ENCODE data around the gene KRT7. TPM values are rescaled to one million over a fixed set of nuclear protein-coding genes. Genes with fewer than 3 reads are reported as not detected.
"Not testable (repeated sequence)": the region's sequence is repeated elsewhere in the genome, so short reads cannot be mapped to it uniquely, and the experiment has no call there.

The KRT7 gene
- total and polyA plus RNA-seq, 9 donors: 0.31 to 7.1 (median 1.2) TPM

DNA sequence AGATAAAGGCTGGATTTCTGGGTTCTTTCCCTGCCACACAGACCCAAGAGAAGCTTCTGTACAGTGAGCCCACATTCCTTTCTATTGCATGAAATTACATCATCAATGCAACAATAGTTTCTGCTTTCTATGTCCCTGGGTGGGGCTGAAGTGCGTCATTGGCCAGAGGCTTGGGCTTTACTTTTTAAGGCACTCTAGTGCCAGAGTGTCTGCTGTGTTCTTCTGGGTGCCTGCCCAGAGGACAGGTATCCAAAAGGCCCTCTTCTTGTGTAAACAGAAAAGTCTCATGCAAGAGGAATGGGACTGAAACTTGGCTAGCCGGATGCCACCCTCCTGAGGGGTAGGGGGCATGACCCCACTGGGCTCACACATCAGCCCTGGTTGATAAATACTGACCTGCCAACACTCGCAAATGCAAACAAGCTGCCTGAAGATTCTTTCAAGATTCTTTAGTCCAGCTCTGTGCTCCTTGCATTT is 47.3 kb downstream of the KRT7 start:
- Histone ChIP-seq H3K4me1 (ENCODE audit: control insufficient read depth, insufficient read depth, low read length) (peaks cover 29% of the 10 kb centered on the region), H3K36me3 (ENCODE audit: control insufficient read depth, insufficient read depth, low read length) (no peaks in the 10 kb centered on the region), H3K4me3 (ENCODE audit: low read length) (no peak overlapping the region), H3K9me3 (replicated peaks; ENCODE audit: control insufficient read depth, low read depth, low read length) (no peaks in the 10 kb centered on the region), H3K27ac (ENCODE audit: low read length) (no peak overlapping the region), H3K27me3 (ENCODE audit: control insufficient read depth, insufficient read depth, low read length) (peaks cover 31% of the 10 kb centered on the region)
- 55% methylated on average over 2 of the region's 3 CpGs for WGBS (ENCODE audit: insufficient coverage)
- no peak for DNase-seq

DNA sequence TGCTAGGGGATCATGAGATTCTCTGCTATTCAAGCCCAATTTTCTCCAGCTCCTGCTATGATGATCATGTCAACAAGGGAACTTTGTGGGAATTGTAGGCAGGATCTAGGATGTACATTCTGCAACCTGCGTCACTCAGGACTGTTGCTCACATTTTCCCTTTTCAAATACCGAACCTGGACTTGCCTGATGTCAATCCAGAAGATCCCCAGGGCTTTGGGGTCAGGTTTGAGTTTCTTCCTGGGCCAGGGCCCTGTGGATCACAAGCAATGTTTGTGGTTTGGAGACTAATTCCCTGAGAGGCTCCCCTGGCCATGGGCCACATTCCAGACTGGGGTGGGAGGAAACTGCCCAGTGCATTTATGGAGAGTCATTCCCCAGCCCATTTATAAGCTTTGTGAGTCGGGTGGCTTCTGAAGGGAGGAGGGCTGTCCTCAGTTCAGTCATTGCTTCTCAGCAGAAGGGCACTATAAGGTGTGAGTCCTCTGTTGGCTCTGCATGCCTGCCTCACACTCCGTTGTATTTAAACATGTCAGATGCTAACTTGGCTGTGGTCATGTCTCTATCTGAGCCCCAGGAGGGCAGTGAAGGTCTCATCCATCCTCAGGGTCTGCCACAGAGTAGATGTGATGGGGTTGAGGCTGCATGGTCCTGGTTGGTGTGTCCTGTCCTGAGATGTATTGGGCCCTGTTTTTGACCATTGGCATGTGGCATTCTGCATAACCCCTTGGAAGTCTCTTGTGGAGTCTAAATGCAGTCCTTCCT is 47.9 kb downstream of the KRT7 start:
- Histone ChIP-seq H3K9me3 (replicated peaks; ENCODE audit: control insufficient read depth, low read depth, low read length) (no peaks in the 10 kb centered on the region), H3K27ac (ENCODE audit: low read length) (no peak overlapping the region), H3K36me3 (ENCODE audit: control insufficient read depth, insufficient read depth, low read length) (no peaks in the 10 kb centered on the region), H3K4me3 (ENCODE audit: low read length) (no peak overlapping the region), H3K27me3 (ENCODE audit: control insufficient read depth, insufficient read depth, low read length) (peaks cover 26% of the 10 kb centered on the region), H3K4me1 (ENCODE audit: control insufficient read depth, insufficient read depth, low read length) (peaks cover 29% of the 10 kb centered on the region)
- DNase-seq: peak; percentile 39
- 60% methylated on average over 1 of the region's 4 CpGs for WGBS (ENCODE audit: insufficient coverage)

DNA sequence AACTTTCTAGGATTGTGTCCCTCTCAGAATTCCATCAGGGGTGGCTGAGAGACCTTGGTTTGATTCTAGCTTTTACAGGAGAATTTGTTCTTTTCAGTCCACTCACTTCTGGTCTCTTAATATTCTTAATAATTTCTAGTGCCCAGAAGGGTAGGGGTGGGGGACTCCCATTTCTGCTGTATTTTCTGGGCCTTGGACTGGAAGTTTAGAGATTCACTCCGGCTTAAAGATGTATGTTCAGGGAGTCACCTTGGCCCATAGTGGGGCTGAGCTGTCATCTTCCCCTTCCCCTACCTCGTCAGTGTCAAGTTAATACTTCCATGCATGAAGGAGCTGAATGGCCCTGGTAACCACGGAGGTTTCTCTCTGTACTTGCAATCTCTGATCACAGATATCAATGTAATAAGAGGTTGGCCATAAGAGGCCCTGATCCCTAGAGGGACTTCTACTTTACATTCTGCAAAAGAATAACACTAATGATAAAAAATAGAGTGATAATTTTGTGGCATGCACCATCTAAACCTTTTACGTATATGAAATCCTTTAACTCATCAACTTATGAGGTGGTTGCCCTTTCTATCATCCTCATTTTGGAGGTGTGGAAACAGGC is 51.6 kb downstream of the KRT7 start:
- no CpG with 5 or more reads among the region's 4 CpGs for WGBS (ENCODE audit: insufficient coverage)
- Histone ChIP-seq H3K27me3 (ENCODE audit: control insufficient read depth, insufficient read depth, low read length) (peaks cover 7% of the 10 kb centered on the region), H3K4me1 (ENCODE audit: control insufficient read depth, insufficient read depth, low read length) (peaks cover 16% of the 10 kb centered on the region), H3K4me3 (ENCODE audit: low read length) (no peak overlapping the region), H3K36me3 (ENCODE audit: control insufficient read depth, insufficient read depth, low read length) (no peaks in the 10 kb centered on the region), H3K27ac (ENCODE audit: low read length) (no peak overlapping the region), H3K9me3 (replicated peaks; ENCODE audit: control insufficient read depth, low read depth, low read length) (no peaks in the 10 kb centered on the region)
- DNase-seq: no peak

DNA sequence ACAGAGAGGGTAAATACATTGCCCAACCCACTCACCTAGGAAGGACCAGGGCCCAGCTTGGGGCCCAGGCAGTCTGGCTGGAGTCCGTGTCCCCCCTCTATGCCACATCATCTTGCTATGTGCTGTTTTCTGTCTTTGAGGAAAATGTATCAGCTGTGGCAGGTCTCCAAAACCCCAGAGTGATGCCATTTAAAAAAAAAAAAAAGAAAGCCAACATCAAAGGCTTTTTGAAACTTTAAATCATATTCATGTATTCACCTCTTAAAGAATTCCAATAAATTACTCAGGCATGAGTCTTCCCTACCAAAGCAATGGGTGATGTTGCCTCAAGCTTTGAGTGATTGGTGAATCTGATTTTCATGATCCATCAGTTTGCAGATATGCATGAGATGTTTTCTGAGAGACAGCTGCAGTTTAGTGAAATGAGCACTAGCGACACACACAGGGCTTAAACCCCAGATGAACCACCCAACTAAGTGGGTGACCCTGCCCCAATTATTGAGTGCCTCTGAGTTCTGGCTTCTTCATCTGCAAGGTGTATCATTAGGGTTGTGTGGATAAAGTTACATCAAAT is 52.2 kb downstream of the KRT7 start:
- H3K27me3 ChIP-seq (ENCODE audit: control insufficient read depth, insufficient read depth, low read length): peaks cover 7% of the 10 kb centered on the region
- WGBS (ENCODE audit: insufficient coverage): no CpG with 5 or more reads among the region's 2 CpGs
- H3K36me3 ChIP-seq (ENCODE audit: control insufficient read depth, insufficient read depth, low read length): no peaks in the 10 kb centered on the region
- H3K27ac ChIP-seq (ENCODE audit: low read length): no peak overlapping the region
- H3K4me1 ChIP-seq (ENCODE audit: control insufficient read depth, insufficient read depth, low read length): peaks cover 12% of the 10 kb centered on the region
- H3K4me3 ChIP-seq (ENCODE audit: low read length): no peak overlapping the region
- DNase-seq: no peak
- H3K9me3 ChIP-seq (replicated peaks; ENCODE audit: control insufficient read depth, low read depth, low read length): no peaks in the 10 kb centered on the region

DNA sequence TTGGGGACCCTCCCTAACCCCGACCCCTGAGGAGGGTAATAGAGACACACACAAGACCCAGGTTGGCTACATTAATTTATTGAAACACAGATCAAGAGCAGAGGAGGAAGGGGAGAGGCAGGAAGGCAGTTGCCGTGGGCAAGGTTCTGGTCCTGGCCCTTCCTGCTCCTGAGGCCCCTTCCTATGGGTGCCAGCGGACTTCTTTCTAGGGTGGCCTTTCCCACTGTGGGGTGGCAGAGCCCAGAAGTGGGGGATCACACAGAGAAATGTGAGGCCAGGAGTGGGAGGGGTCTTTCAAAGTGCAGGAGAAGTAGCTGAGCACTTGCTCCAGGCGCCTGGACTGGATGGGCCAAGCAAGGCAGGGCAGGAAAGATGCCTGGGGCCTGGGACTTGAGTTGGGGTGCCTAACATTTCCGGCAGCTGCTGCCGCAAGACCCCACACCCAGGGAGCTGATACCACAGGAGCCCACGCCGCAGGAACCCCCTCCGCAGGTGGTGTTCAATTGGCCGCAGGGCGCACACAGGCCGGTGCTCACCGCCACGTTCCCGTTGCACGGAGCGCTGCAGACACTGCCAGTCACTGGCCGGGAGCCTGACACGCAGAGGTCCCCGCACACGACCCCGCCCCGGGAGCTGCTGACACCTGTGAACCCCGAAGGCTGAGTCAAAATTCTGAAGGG is 52.9 kb downstream of the KRT7 start:
- WGBS (ENCODE audit: insufficient coverage): 87% methylated on average over 22 of the region's 24 CpGs
- no peak for DNase-seq
- Histone ChIP-seq H3K27ac (ENCODE audit: low read length) (no peak overlapping the region), H3K4me1 (ENCODE audit: control insufficient read depth, insufficient read depth, low read length) (peaks cover 4% of the 10 kb centered on the region), H3K9me3 (replicated peaks; ENCODE audit: control insufficient read depth, low read depth, low read length) (no peaks in the 10 kb centered on the region), H3K27me3 (ENCODE audit: control insufficient read depth, insufficient read depth, low read length) (peaks cover 7% of the 10 kb centered on the region), H3K4me3 (ENCODE audit: low read length) (no peak overlapping the region), H3K36me3 (ENCODE audit: control insufficient read depth, insufficient read depth, low read length) (no peaks in the 10 kb centered on the region)

DNA sequence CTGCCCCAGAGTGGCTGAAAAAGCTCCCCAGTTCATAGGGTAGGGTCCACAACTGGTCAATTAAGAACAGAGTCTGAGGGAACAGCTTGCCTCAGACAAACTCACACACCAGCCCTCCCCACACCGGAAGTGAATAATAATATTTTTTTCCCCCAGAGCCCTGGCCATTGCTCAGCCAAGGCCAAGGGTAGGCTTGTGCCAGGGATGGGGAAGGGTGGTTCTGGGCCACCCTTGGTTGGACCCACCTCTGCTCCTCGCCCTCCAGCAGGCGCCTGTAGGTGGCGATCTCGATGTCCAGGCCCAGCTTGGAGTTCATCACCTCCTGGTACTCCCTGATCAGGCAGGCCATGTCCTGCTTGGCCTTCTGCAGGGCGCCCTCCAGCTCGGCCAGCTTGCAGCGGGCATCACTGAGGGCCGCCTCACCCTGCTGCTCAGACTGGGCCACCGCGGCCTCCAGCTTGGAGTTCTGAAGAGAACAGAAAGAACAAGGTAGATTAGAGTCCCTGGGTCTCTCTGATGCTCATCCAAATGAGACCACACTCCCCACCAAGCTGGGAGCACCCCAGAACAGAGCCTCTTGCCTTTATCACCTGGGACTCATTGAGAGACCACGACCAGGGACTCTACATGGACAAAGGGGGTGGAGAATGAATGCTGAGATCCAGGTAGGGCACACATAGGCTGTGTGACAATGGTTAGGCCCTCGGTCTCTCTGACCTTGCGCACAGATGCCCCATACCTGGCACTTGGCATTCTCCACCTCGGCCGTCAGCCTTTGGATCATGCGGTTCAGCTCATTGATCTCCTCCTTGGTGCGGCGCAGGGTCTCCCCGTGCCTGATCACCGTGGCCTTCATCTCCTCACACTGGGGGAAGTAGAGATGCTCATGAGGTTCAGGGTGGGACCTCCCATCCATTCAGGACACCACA is 54.1 kb downstream of the KRT7 start:
- not testable (repeated sequence) for H3K27ac ChIP-seq (ENCODE audit: low read length); H3K4me1 ChIP-seq (ENCODE audit: control insufficient read depth, insufficient read depth, low read length)
- no CpG with 5 or more reads among the region's 21 CpGs for WGBS (ENCODE audit: insufficient coverage)

DNA sequence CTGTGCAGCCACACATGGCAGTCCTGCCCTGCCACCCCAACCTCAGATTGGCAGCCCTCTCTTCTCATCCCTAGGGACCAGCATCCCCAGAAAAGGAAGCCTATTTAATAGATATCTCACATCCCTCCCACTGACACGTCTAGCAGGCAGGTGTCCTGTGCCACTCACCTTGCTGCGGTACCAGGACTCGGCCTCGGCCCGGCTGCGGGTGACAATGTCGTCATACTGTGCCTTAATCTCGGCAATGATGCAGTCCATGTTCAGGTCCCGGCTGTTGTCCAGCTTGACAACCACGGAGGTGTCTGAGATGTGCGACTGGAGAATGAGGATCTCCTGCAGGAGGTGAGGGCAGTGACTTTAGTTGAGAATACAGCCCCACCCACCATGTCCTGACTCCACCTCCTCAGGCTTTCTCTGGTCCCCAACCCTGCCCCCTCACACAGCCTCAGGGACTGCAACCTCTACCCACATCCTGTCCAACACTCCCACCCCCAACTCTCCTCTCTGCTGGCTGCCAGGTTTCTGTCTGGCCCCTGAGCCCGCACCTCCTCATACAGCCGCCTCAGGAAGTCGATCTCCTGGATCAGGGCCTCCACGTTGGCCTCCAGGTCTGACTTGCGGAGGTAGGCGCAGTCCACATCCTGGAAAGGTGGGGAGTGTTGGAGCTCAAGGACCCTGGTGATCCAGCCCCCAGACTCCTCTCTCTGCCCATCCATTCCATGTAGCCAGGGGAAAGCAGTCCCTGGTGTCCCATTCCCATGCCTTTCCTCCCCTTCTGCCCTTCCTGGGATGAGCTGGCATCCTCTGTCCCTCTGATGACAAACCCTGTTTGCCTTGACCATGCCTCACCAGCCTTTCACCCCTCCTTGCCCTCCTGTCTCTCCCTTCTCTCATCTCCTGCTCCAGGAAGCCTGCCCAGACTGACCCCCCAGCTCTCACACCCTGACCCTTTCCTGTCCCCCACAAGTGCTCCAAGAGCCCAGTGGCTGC is 55.1 kb downstream of the KRT7 start:
- DNase-seq; H3K27ac ChIP-seq (ENCODE audit: low read length); H3K4me1 ChIP-seq (ENCODE audit: control insufficient read depth, insufficient read depth, low read length); H3K9me3 ChIP-seq (replicated peaks; ENCODE audit: control insufficient read depth, low read depth, low read length); H3K36me3 ChIP-seq (ENCODE audit: control insufficient read depth, insufficient read depth, low read length); H3K4me3 ChIP-seq (ENCODE audit: low read length): not testable (repeated sequence)
- no CpG with 5 or more reads among the region's 17 CpGs for WGBS (ENCODE audit: insufficient coverage)
- H3K27me3 ChIP-seq (ENCODE audit: control insufficient read depth, insufficient read depth, low read length): peaks cover 13% of the 10 kb centered on the region

More for the DNA sequence above, 54.1 kb downstream of the KRT7 start:
- H3K36me3 ChIP-seq (ENCODE audit: control insufficient read depth, insufficient read depth, low read length); DNase-seq; H3K4me3 ChIP-seq (ENCODE audit: low read length); H3K9me3 ChIP-seq (replicated peaks; ENCODE audit: control insufficient read depth, low read depth, low read length): not testable (repeated sequence)
- H3K27me3 ChIP-seq (ENCODE audit: control insufficient read depth, insufficient read depth, low read length): peaks cover 12% of the 10 kb centered on the region

DNA sequence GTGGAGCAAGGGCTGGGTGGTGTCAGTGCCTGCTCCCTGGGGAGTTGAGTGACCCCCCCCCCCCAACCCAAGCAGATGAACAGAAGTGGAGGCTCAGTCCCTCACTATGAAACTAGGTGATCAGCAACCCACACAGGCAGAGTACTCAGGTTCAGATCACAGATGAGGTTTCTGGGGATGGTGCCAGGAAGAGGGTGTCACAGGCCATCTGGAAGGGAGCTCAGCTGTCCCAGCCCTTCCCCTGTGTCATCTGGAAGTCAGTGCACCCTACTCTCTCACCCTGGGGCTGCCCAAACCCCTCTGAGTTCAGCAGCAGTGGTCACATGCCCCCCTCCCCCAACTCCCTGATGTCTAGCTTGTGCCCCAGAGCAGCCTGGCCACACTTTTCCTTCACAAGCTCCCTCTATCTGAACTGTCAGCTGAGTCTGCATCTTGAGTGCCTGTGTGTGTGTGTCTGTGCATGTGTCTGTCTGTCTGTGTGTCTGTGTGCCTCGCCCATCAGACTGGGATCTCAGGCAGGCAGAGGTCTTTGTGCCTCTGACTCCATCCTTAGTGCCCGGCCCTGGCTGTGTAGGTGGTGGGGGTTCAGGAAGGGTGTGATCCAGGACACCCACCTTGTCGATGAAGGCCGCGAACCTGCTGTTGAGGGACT is 57.6 kb downstream of the KRT7 start:
- not testable (repeated sequence) for H3K4me1 ChIP-seq (ENCODE audit: control insufficient read depth, insufficient read depth, low read length); DNase-seq; H3K4me3 ChIP-seq (ENCODE audit: low read length); H3K27ac ChIP-seq (ENCODE audit: low read length); H3K36me3 ChIP-seq (ENCODE audit: control insufficient read depth, insufficient read depth, low read length); H3K9me3 ChIP-seq (replicated peaks; ENCODE audit: control insufficient read depth, low read depth, low read length)
- peaks cover 15% of the 10 kb centered on the region for H3K27me3 ChIP-seq (ENCODE audit: control insufficient read depth, insufficient read depth, low read length)
- no CpG with 5 or more reads among the region's 5 CpGs for WGBS (ENCODE audit: insufficient coverage)
